GM19240 (cell line): ENCODE measurements around the gene CIDEB.

Experiments used
- DNase-seq: peaks from one replicate; pipeline ENCODE4 v3.0.0; 2011; ENCODE audit warnings: low spot score; ENCODE audit not compliant: insufficient read length

Gene CIDEB

GRCh38 chr14:24312736-24313507 lies 5.1 kb upstream of the CIDEB start:
- DNase-seq = peak; percentile 46

- no peak for DNase-seq
Measured at GRCh38 chr14:24311837-24312615, 4.2 kb upstream of the CIDEB start.

- peak; percentile 55 for DNase-seq
Measured at GRCh38 chr14:24310646-24311604, 3.1 kb upstream of the CIDEB start, which contains the start of gene LTB4R. TSS of gene LTB4R (plus strand) at chr14:24311502. CDS start at chr14:24315652, 4,150 bp downstream.

GRCh38 chr14:24310265-24310645 lies 2.5 kb upstream of the CIDEB start:
- DNase-seq = no peak

GRCh38 chr14:24309538-24310264 lies 1.9 kb upstream of the CIDEB start, which contains the start of gene LTB4R2:
TSS of gene LTB4R2 (plus strand) at chr14:24310140. CDS start at chr14:24310665, 525 bp downstream.
- no peak for DNase-seq

GRCh38 chr14:24308342-24309124 lies 756 bp upstream of the CIDEB start:
- DNase-seq = no peak

GRCh38 chr14:24307156-24307574 lies 612 bp downstream of the CIDEB start:
- no peak for DNase-seq

- no peak for DNase-seq
Measured at GRCh38 chr14:24304019-24304387, 3.8 kb downstream of the CIDEB start.

GRCh38 chr14:24300326-24300980 lies 7.3 kb downstream of the CIDEB start:
- no peak for DNase-seq

- peak; percentile 88 for DNase-seq
Measured at GRCh38 chr14:24299255-24300191, 8.3 kb downstream of the CIDEB start, which contains the start of the genes DHRS1 and NOP9. TSS of gene DHRS1 (minus strand) at chr14:24299780. CDS start at chr14:24299106, 674 bp downstream. TSS of gene NOP9 (plus strand) at chr14:24299850. CDS start at chr14:24299955, 105 bp downstream.

GRCh38 chr14:24298892-24299254 lies 8.9 kb downstream of the CIDEB start:
- DNase-seq = no peak

- DNase-seq = no peak
Measured at GRCh38 chr14:24297190-24297964, 10.4 kb downstream of the CIDEB start.

GRCh38 chr14:24296341-24297157 lies 11.2 kb downstream of the CIDEB start:
- DNase-seq = peak; percentile 89

GRCh38 chr14:24293525-24293924 lies 14.3 kb downstream of the CIDEB start:
- DNase-seq = no peak

- no peak for DNase-seq
Measured at GRCh38 chr14:24292118-24292807, 15.5 kb downstream of the CIDEB start.
